ENCODE data around the gene PTPRN2.

Gene PTPRN2

DNA sequence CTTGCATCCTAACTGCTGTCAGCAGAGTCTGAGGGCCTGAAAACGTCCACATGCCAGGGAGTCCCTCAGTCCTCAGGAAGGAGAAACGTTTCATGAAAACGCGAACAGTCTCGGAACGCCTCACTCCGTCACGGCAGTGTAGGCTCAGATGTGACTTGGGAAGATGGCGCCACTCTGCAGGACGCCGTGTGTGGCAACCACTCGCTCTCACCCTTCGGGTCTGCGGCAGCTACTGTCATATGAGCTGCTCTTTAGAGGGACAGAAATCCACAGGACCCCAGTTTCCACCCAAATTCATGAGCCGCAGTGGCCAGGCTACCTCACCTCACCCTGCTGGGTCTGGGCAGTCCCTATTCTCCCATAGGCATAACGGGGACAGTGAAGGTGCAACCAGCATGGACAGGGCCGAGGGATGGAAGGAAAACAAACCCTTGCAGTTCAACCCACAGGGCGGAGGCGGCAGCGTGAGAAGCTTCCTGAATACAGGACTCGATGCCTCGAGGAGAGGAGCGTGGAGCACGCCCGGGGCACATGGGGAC, 812.5 kb downstream of the PTPRN2 start:
- no peak for DNase-seq (ENCODE audit: low read depth)
- TF ChIP-seq, protein P1, sequence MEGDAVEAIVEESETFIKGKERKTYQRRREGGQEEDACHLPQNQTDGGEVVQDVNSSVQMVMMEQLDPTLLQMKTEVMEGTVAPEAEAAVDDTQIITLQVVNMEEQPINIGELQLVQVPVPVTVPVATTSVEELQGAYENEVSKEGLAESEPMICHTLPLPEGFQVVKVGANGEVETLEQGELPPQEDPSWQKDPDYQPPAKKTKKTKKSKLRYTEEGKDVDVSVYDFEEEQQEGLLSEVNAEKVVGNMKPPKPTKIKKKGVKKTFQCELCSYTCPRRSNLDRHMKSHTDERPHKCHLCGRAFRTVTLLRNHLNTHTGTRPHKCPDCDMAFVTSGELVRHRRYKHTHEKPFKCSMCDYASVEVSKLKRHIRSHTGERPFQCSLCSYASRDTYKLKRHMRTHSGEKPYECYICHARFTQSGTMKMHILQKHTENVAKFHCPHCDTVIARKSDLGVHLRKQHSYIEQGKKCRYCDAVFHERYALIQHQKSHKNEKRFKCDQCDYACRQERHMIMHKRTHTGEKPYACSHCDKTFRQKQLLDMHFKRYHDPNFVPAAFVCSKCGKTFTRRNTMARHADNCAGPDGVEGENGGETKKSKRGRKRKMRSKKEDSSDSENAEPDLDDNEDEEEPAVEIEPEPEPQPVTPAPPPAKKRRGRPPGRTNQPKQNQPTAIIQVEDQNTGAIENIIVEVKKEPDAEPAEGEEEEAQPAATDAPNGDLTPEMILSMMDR (IDR thresholded peaks at IDR 0.05; ENCODE audit: control insufficient read depth, extremely low read depth, insufficient read depth): no peak
- no peak overlapping the region for H3K4me3 ChIP-seq (ENCODE audit: low read depth, low read length)

DNA sequence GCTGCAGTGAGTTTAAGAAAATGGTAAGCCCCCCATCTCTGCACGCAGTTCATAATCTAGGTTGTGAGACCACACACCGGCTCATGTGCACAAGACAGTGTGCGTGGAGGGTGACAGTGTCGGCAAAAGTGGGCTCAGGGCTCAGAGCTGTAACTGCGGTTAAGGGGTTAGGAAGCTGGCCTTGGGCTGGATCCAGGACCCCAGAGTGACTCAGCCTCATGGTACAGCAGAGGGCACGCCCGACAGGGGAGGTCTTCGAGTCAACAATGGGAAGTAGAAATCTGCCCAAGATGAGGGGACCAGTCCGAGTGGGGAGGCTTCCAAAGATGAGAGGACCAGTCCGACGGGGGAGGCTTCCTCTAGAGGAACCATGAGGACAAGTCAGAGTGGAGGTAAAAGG, 813.1 kb downstream of the PTPRN2 start:
- no peak overlapping the region for H3K4me3 ChIP-seq (ENCODE audit: low read depth, low read length)
- TF ChIP-seq, protein P1 (IDR thresholded peaks at IDR 0.05; ENCODE audit: control insufficient read depth, extremely low read depth, insufficient read depth): no peak
- no peak for DNase-seq (ENCODE audit: low read depth)

- no peak for DNase-seq (ENCODE audit: low read depth)
- H3K4me3 ChIP-seq (ENCODE audit: low read depth, low read length): no peak overlapping the region
- TF ChIP-seq, protein P1 (IDR thresholded peaks at IDR 0.05; ENCODE audit: control insufficient read depth, extremely low read depth, insufficient read depth): no peak
Observed at GRCh38 chr7:157773361-157773760, 814.3 kb downstream of the PTPRN2 start.

GRCh38 chr7:157772486-157773130, 815.0 kb downstream of the PTPRN2 start:
- TF ChIP-seq, protein P1 (IDR thresholded peaks at IDR 0.05; ENCODE audit: control insufficient read depth, extremely low read depth, insufficient read depth): no peak
- no peak for DNase-seq (ENCODE audit: low read depth)
- no peak overlapping the region for H3K4me3 ChIP-seq (ENCODE audit: low read depth, low read length)

DNA sequence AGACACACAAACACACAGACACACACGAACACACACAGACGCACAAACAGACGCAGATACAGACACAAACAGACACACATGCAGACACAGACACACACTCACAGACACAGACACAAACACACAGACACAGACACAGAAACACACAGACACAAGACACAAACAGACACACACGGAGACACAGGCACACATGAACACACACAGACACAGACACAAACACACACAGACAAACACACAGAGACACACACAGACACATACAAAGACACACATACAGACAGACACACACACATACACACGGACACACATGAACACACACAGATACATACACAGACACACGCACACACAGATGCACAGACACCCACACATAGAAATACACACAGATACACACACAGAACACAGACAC, 815.9 kb downstream of the PTPRN2 start:
- TF ChIP-seq, protein P1 (IDR thresholded peaks at IDR 0.05; ENCODE audit: control insufficient read depth, extremely low read depth, insufficient read depth): no peak
- no peak for DNase-seq (ENCODE audit: low read depth)
- H3K4me3 ChIP-seq (ENCODE audit: low read depth, low read length): no peak overlapping the region

- DNase-seq (ENCODE audit: low read depth): no peak
- H3K4me3 ChIP-seq (ENCODE audit: low read depth, low read length): no peak overlapping the region
- TF ChIP-seq, protein P1 (IDR thresholded peaks at IDR 0.05; ENCODE audit: control insufficient read depth, extremely low read depth, insufficient read depth): no peak
Observed at GRCh38 chr7:157770716-157771320, 816.8 kb downstream of the PTPRN2 start.

Measured in LNCaP clone FGC (cell line).